Measurements from ENCODE around the gene RNF14.
A peak's percentile ranks its signal among the peaks of the same experiment; 100 is the strongest.

The RNF14 gene

GRCh38 chr5:141948812-141949211, 20.1 kb upstream of the RNF14 start:
- Histone ChIP-seq H3K9me3 (ENCODE audit: control insufficient read depth, low read length) (no peaks in the 10 kb centered on the region), H3K4ac (ENCODE audit: low read depth in 1 of 2, low read length in 2 of 2) (no peak overlapping the region), H3K4me2 (ENCODE audit: low read length, poor library complexity, severe bottlenecking) (no peak overlapping the region), H3K27me3 (ENCODE audit: control insufficient read depth in 1 of 2, insufficient read depth in 1 of 2, low read length in 2 of 2) (peaks cover 15 to 40% of the 10 kb centered on the region in 2 experiments), H4K8ac (ENCODE audit: low read length) (no peak overlapping the region), H4K91ac (ENCODE audit: low read length) (no peak overlapping the region), H2AK5ac (ENCODE audit: low read length, severe bottlenecking) (no peak overlapping the region), H2AFZ (ENCODE audit: low read depth, low read length) (no peak overlapping the region), H2BK5ac (ENCODE audit: low read depth, low read length, poor library complexity, severe bottlenecking) (no peak overlapping the region), H2BK15ac (ENCODE audit: low read depth, poor library complexity, severe bottlenecking) (no peak overlapping the region), H3K14ac (ENCODE audit: low read length in 2 of 2) (no peak overlapping the region), H3K79me1 (replicated peaks; ENCODE audit: low read length, poor library complexity, severe bottlenecking) (no peaks in the 10 kb centered on the region), H3K27ac (ENCODE audit: low read length, poor library complexity, severe bottlenecking) (no peak overlapping the region), H3K18ac (ENCODE audit: low read depth in 1 of 2, low read length in 2 of 2) (no peak overlapping the region), H3K9ac (ENCODE audit: low read length) (no peak overlapping the region), H2BK12ac (ENCODE audit: low read length in 2 of 2) (no peak overlapping the region), H2BK120ac (ENCODE audit: low read depth, low read length) (no peak overlapping the region), H3K4me3 (ENCODE audit: insufficient read depth in 1 of 2, low read depth in 1 of 2, low read length in 2 of 2) (no peak overlapping the region), H3K23ac (ENCODE audit: low read length in 2 of 2) (no peak overlapping the region), H3K4me1 (ENCODE audit: control insufficient read depth, insufficient read depth, low read depth, low read length) (peaks cover 5% of the 10 kb centered on the region), H3K36me3 (ENCODE audit: control insufficient read depth in 1 of 2, insufficient read depth in 2 of 2, low read depth in 1 of 2, low read length in 2 of 2) (no peaks in the 10 kb centered on the region)
- WGBS = 87% methylated on average over 2 of the region's 2 CpGs
- DNase-seq = no peak

GRCh38 chr5:141949511-141949910, 19.4 kb upstream of the RNF14 start:
- no peaks in the 10 kb centered on the region for H3K79me1 ChIP-seq (replicated peaks; ENCODE audit: low read length, poor library complexity, severe bottlenecking)
- H2AK5ac ChIP-seq (ENCODE audit: low read length, severe bottlenecking) = no peak overlapping the region
- WGBS = 62% methylated on average over 1 of the region's 2 CpGs

GRCh38 chr5:141950207-141951005, 18.5 kb upstream of the RNF14 start:
- Histone ChIP-seq H3K23ac (ENCODE audit: low read length in 2 of 2) (no peak overlapping the region), H3K4me2 (ENCODE audit: low read length, poor library complexity, severe bottlenecking) (no peak overlapping the region), H2BK15ac (ENCODE audit: low read depth, poor library complexity, severe bottlenecking) (no peak overlapping the region), H2AFZ (ENCODE audit: low read depth, low read length) (no peak overlapping the region), H2AK5ac (ENCODE audit: low read length, severe bottlenecking) (no peak overlapping the region), H3K27ac (ENCODE audit: low read length, poor library complexity, severe bottlenecking) (no peak overlapping the region), H3K36me3 (ENCODE audit: control insufficient read depth in 1 of 2, insufficient read depth in 2 of 2, low read depth in 1 of 2, low read length in 2 of 2) (no peaks in the 10 kb centered on the region), H4K8ac (ENCODE audit: low read length) (no peak overlapping the region), H2BK12ac (ENCODE audit: low read length in 2 of 2) (no peak overlapping the region), H3K18ac (ENCODE audit: low read depth in 1 of 2, low read length in 2 of 2) (no peak overlapping the region), H3K9ac (ENCODE audit: low read length) (no peak overlapping the region), H3K9me3 (ENCODE audit: control insufficient read depth, low read length) (no peaks in the 10 kb centered on the region), H3K79me1 (replicated peaks; ENCODE audit: low read length, poor library complexity, severe bottlenecking) (no peaks in the 10 kb centered on the region), H2BK5ac (ENCODE audit: low read depth, low read length, poor library complexity, severe bottlenecking) (no peak overlapping the region), H3K4ac (ENCODE audit: low read depth in 1 of 2, low read length in 2 of 2) (no peak overlapping the region), H3K4me3 (ENCODE audit: insufficient read depth in 1 of 2, low read depth in 1 of 2, low read length in 2 of 2) (no peak overlapping the region), H3K27me3 (ENCODE audit: control insufficient read depth in 1 of 2, insufficient read depth in 1 of 2, low read length in 2 of 2) (peaks cover 15 to 38% of the 10 kb centered on the region in 2 experiments), H2BK120ac (ENCODE audit: low read depth, low read length) (no peak overlapping the region), H3K4me1 (ENCODE audit: control insufficient read depth, insufficient read depth, low read depth, low read length) (peaks cover 4% of the 10 kb centered on the region), H4K91ac (ENCODE audit: low read length) (no peak overlapping the region), H3K14ac (ENCODE audit: low read length in 2 of 2) (no peak overlapping the region)
- WGBS = 90% methylated on average over 3 of the region's 3 CpGs
- no peak for DNase-seq

More at GRCh38 chr5:141949511-141949910, 19.4 kb upstream of the RNF14 start:
- H3K14ac ChIP-seq (ENCODE audit: low read length in 2 of 2) = peak overlapping the region in 1 of 2 experiments; percentile 28
- no peak overlapping the region for H4K91ac ChIP-seq (ENCODE audit: low read length)
- no peak overlapping the region for H3K4me3 ChIP-seq (ENCODE audit: insufficient read depth in 1 of 2, low read depth in 1 of 2, low read length in 2 of 2)
- no peak for DNase-seq
- H2BK15ac ChIP-seq (ENCODE audit: low read depth, poor library complexity, severe bottlenecking) = no peak overlapping the region
- no peak overlapping the region for H2BK120ac ChIP-seq (ENCODE audit: low read depth, low read length)
- no peaks in the 10 kb centered on the region for H3K36me3 ChIP-seq (ENCODE audit: control insufficient read depth in 1 of 2, insufficient read depth in 2 of 2, low read depth in 1 of 2, low read length in 2 of 2)
- peaks cover 15 to 38% of the 10 kb centered on the region in 2 experiments for H3K27me3 ChIP-seq (ENCODE audit: control insufficient read depth in 1 of 2, insufficient read depth in 1 of 2, low read length in 2 of 2)
- H3K18ac ChIP-seq (ENCODE audit: low read depth in 1 of 2, low read length in 2 of 2) = no peak overlapping the region
- H3K9me3 ChIP-seq (ENCODE audit: control insufficient read depth, low read length) = no peaks in the 10 kb centered on the region
- no peak overlapping the region for H2BK12ac ChIP-seq (ENCODE audit: low read length in 2 of 2)
- no peak overlapping the region for H4K8ac ChIP-seq (ENCODE audit: low read length)
- no peak overlapping the region for H2AFZ ChIP-seq (ENCODE audit: low read depth, low read length)
- H3K27ac ChIP-seq (ENCODE audit: low read length, poor library complexity, severe bottlenecking) = no peak overlapping the region
- peaks cover 5% of the 10 kb centered on the region for H3K4me1 ChIP-seq (ENCODE audit: control insufficient read depth, insufficient read depth, low read depth, low read length)
- no peak overlapping the region for H3K4ac ChIP-seq (ENCODE audit: low read depth in 1 of 2, low read length in 2 of 2)
- H3K4me2 ChIP-seq (ENCODE audit: low read length, poor library complexity, severe bottlenecking) = no peak overlapping the region
- H2BK5ac ChIP-seq (ENCODE audit: low read depth, low read length, poor library complexity, severe bottlenecking) = no peak overlapping the region
- no peak overlapping the region for H3K23ac ChIP-seq (ENCODE audit: low read length in 2 of 2)
- no peak overlapping the region for H3K9ac ChIP-seq (ENCODE audit: low read length)

- H3K36me3 ChIP-seq (ENCODE audit: control insufficient read depth in 1 of 2, insufficient read depth in 2 of 2, low read depth in 1 of 2, low read length in 2 of 2) = no peaks in the 10 kb centered on the region
- H4K91ac ChIP-seq (ENCODE audit: low read length) = no peak overlapping the region
- no peaks in the 10 kb centered on the region for H3K79me1 ChIP-seq (replicated peaks; ENCODE audit: low read length, poor library complexity, severe bottlenecking)
- no peak overlapping the region for H2BK120ac ChIP-seq (ENCODE audit: low read depth, low read length)
- H4K8ac ChIP-seq (ENCODE audit: low read length) = no peak overlapping the region
- no peaks in the 10 kb centered on the region for H3K9me3 ChIP-seq (ENCODE audit: control insufficient read depth, low read length)
- H2BK12ac ChIP-seq (ENCODE audit: low read length in 2 of 2) = no peak overlapping the region
- H2BK15ac ChIP-seq (ENCODE audit: low read depth, poor library complexity, severe bottlenecking) = no peak overlapping the region
- no peak overlapping the region for H3K4me3 ChIP-seq (ENCODE audit: insufficient read depth in 1 of 2, low read depth in 1 of 2, low read length in 2 of 2)
- 48% methylated on average over 8 of the region's 9 CpGs for WGBS
- H3K18ac ChIP-seq (ENCODE audit: low read depth in 1 of 2, low read length in 2 of 2) = no peak overlapping the region
- H3K9ac ChIP-seq (ENCODE audit: low read length) = no peak overlapping the region
- no peak overlapping the region for H3K23ac ChIP-seq (ENCODE audit: low read length in 2 of 2)
- no peak overlapping the region for H2AK5ac ChIP-seq (ENCODE audit: low read length, severe bottlenecking)
- peaks cover 6 to 33% of the 10 kb centered on the region in 2 experiments for H3K27me3 ChIP-seq (ENCODE audit: control insufficient read depth in 1 of 2, insufficient read depth in 1 of 2, low read length in 2 of 2)
- H3K4me2 ChIP-seq (ENCODE audit: low read length, poor library complexity, severe bottlenecking) = no peak overlapping the region
- H3K27ac ChIP-seq (ENCODE audit: low read length, poor library complexity, severe bottlenecking) = no peak overlapping the region
- no peak overlapping the region for H2BK5ac ChIP-seq (ENCODE audit: low read depth, low read length, poor library complexity, severe bottlenecking)
- no peak overlapping the region for H3K4ac ChIP-seq (ENCODE audit: low read depth in 1 of 2, low read length in 2 of 2)
- H3K4me1 ChIP-seq (ENCODE audit: control insufficient read depth, insufficient read depth, low read depth, low read length) = peaks cover 2% of the 10 kb centered on the region
- DNase-seq = peak; percentile 24
- no peak overlapping the region for H3K14ac ChIP-seq (ENCODE audit: low read length in 2 of 2)
- H2AFZ ChIP-seq (ENCODE audit: low read depth, low read length) = no peak overlapping the region
Observed at GRCh38 chr5:141951332-141951781, 17.5 kb upstream of the RNF14 start.

Measured in mesenchymal stem cell (in vitro differentiated cells and primary cell).